Natural killer cell (primary cell): ENCODE data around the gene BSN. TPM values are rescaled to one million over a fixed set of nuclear protein-coding genes. Genes with fewer than 3 reads are reported as not detected.

Source experiments
- ATAC-seq, 3 donors: fragments of 150-1000 bp in 2 of 3; fragments of 200-7000 bp in 1 of 3; cut with Tn5 transposase; 1 replicate in 1 of 3; 2 replicates in 2 of 3; pipeline ENCODE4 v1.10.0; 2021; ENCODE audit warnings: mild to moderate bottlenecking in 2 of 3, moderate library complexity in 2 of 3
- DNase-seq, 2 donors: peaks; one replicate each; pipeline versions ENCODE4 v3.0.0 to v3.0.0-alpha.2; 2013 to 2021; ENCODE audit warnings: mixed read lengths in 1 of 2
- H3K27ac ChIP-seq: one replicate; pipeline ENCODE4 v1.5.1; 2013; ENCODE audit warnings: mild to moderate bottlenecking, low read length
- H3K27me3 ChIP-seq: one replicate; pipeline ENCODE4 v1.6.1; 2013; ENCODE audit warnings: low read length; ENCODE audit not compliant: control insufficient read depth, insufficient read depth
- H3K36me3 ChIP-seq: one replicate; pipeline ENCODE4 v1.6.1; 2013; ENCODE audit warnings: low read length; ENCODE audit not compliant: control insufficient read depth, insufficient read depth
- H3K4me1 ChIP-seq: one replicate; pipeline ENCODE4 v1.6.1; 2013; ENCODE audit warnings: low read length; ENCODE audit not compliant: control insufficient read depth, insufficient read depth
- H3K4me3 ChIP-seq: one replicate; pipeline ENCODE4 v1.5.1; 2013; ENCODE audit warnings: low read length
- H3K9me3 ChIP-seq: one replicate; pipeline ENCODE4 v1.6.1; 2013; ENCODE audit warnings: low read length; ENCODE audit not compliant: control insufficient read depth, insufficient read depth
- H3K27ac Mint-ChIP-seq, 2 donors: one replicate each; pipeline ENCODE4 v1.8.0; 2022; ENCODE audit warnings: mild to moderate bottlenecking in 2 of 2, mixed read lengths in 2 of 2, moderate library complexity in 1 of 2
- H3K27me3 Mint-ChIP-seq, 2 donors: one replicate each; pipeline ENCODE4 v1.8.0; 2022; ENCODE audit warnings: low read depth in 2 of 2, mixed read lengths in 2 of 2
- H3K36me3 Mint-ChIP-seq: one replicate; pipeline ENCODE4 v1.8.0; 2022; ENCODE audit warnings: mixed read lengths
- H3K4me1 Mint-ChIP-seq, 2 donors: one replicate each; pipeline ENCODE4 v1.8.0; 2022; ENCODE audit warnings: mixed read lengths in 2 of 2
- H3K4me3 Mint-ChIP-seq: one replicate; pipeline ENCODE4 v1.8.0; 2022; ENCODE audit warnings: mild to moderate bottlenecking, moderate library complexity, mixed read lengths
- H3K9me3 Mint-ChIP-seq, 2 donors: one replicate each; pipeline ENCODE4 v1.8.0; 2022; ENCODE audit warnings: mixed read lengths in 2 of 2
- CTCF ChIP-seq: fragments of 200-600 bp; IDR thresholded peaks from one replicate; pipeline ENCODE4 v1.8.0; 2022; ENCODE audit warnings: antibody characterized with exemption
- WGBS: methylation state at CpG from one replicate; pipeline ENCODE4 v1.1.7; 2013; ENCODE audit warnings: missing lambda C conversion rate; ENCODE audit not compliant: insufficient coverage; 5-methylcytosine and 5-hydroxymethylcytosine counted together
- intact Hi-C: fragments of 100-400 bp; cut with micrococcal nuclease; formaldehyde crosslinking; loops from one replicate; pipeline ENCODE4 v1.14.2; 2022
- total RNA-seq, 4 donors: library from RNA; stranded (reverse); fragments of 120-200 nt in 1 of 4; gene quantifications; one replicate each; pipeline versions ENCODE4 v1.2.3 to v1.2.4, GENCODE V29; 2013 to 2022

BSN gene
- total RNA-seq, 3 donors from 2014 or later (not counting 1 experiment from before 2014, with no cell fraction given) = 0.33 to 0.41 (median 0.35) TPM

- H3K4me3 Mint-ChIP-seq = no peak overlapping the region
- peaks cover 3% of the 10 kb centered on the region for H3K4me1 ChIP-seq
- peaks cover 8% of the 10 kb centered on the region for H3K36me3 Mint-ChIP-seq
- peaks cover 77% of the 10 kb centered on the region for H3K36me3 ChIP-seq
- intact Hi-C loops = no loop called here
- no peak overlapping the region for H3K27ac Mint-ChIP-seq
- no peak for TF ChIP-seq CTCF
- no peaks in the 10 kb centered on the region for H3K9me3 Mint-ChIP-seq
- no peaks in the 10 kb centered on the region for H3K9me3 ChIP-seq
- H3K27me3 ChIP-seq = no peaks in the 10 kb centered on the region
- H3K4me3 ChIP-seq = no peak overlapping the region
- no peaks in the 10 kb centered on the region for H3K27me3 Mint-ChIP-seq
- H3K4me1 Mint-ChIP-seq = peaks cover 10 to 11% of the 10 kb centered on the region in 2 donors
- no peak for ATAC-seq
- H3K27ac ChIP-seq = no peak overlapping the region
- WGBS = 97% methylated on average over 7 of the region's 7 CpGs
- no peak for DNase-seq
These were observed 126.4 kb downstream of the BSN start for GRCh38 chr3:49680493-49681231.

- no peaks in the 10 kb centered on the region for H3K9me3 ChIP-seq
- peaks cover 5% of the 10 kb centered on the region for H3K4me1 ChIP-seq
- WGBS = 100% methylated on average over 1 of the region's 2 CpGs
- H3K27ac Mint-ChIP-seq = no peak overlapping the region
- no peak for TF ChIP-seq CTCF
- H3K4me3 Mint-ChIP-seq = no peak overlapping the region
- peaks cover 72% of the 10 kb centered on the region for H3K36me3 ChIP-seq
- H3K4me1 Mint-ChIP-seq = peaks cover 6 to 9% of the 10 kb centered on the region in 2 donors
- no peaks in the 10 kb centered on the region for H3K27me3 ChIP-seq
- H3K4me3 ChIP-seq = no peak overlapping the region
- DNase-seq = no peak
- H3K9me3 Mint-ChIP-seq = no peaks in the 10 kb centered on the region
- H3K36me3 Mint-ChIP-seq = peaks cover 8% of the 10 kb centered on the region
- H3K27ac ChIP-seq = no peak overlapping the region
- intact Hi-C loops = no loop called here
- ATAC-seq = no peak
- H3K27me3 Mint-ChIP-seq = no peaks in the 10 kb centered on the region
These were observed 126.9 kb downstream of the BSN start for GRCh38 chr3:49681232-49681522.

- peaks cover 8% of the 10 kb centered on the region for H3K36me3 Mint-ChIP-seq
These were observed 127.3 kb downstream of the BSN start for GRCh38 chr3:49681543-49681942.

More at GRCh38 chr3:49681543-49681942, 127.3 kb downstream of the BSN start:
- Histone ChIP-seq H3K27ac (no peak overlapping the region), H3K4me1 (peaks cover 9% of the 10 kb centered on the region), H3K27me3 (peaks cover 2% of the 10 kb centered on the region), H3K4me3 (no peak overlapping the region), H3K9me3 (no peaks in the 10 kb centered on the region), H3K36me3 (peaks cover 69% of the 10 kb centered on the region)
- ATAC-seq = no peak
- DNase-seq = no peak
- H3K27ac Mint-ChIP-seq = no peak overlapping the region
- TF ChIP-seq CTCF = no peak
- intact Hi-C loops = no loop called here
- 94% methylated on average over 4 of the region's 4 CpGs for WGBS
- no peaks in the 10 kb centered on the region for H3K9me3 Mint-ChIP-seq
- no peaks in the 10 kb centered on the region for H3K27me3 Mint-ChIP-seq
- no peak overlapping the region for H3K4me3 Mint-ChIP-seq
- peaks cover 6 to 9% of the 10 kb centered on the region in 2 donors for H3K4me1 Mint-ChIP-seq
